ENCODE results near the gene ATP2B2. TPM values are rescaled to one million over a fixed set of nuclear protein-coding genes. Genes with fewer than 3 reads are reported as not detected.

Gene ATP2B2
- total RNA-seq, 1 experiment from 2014 or later = not detected

DNA sequence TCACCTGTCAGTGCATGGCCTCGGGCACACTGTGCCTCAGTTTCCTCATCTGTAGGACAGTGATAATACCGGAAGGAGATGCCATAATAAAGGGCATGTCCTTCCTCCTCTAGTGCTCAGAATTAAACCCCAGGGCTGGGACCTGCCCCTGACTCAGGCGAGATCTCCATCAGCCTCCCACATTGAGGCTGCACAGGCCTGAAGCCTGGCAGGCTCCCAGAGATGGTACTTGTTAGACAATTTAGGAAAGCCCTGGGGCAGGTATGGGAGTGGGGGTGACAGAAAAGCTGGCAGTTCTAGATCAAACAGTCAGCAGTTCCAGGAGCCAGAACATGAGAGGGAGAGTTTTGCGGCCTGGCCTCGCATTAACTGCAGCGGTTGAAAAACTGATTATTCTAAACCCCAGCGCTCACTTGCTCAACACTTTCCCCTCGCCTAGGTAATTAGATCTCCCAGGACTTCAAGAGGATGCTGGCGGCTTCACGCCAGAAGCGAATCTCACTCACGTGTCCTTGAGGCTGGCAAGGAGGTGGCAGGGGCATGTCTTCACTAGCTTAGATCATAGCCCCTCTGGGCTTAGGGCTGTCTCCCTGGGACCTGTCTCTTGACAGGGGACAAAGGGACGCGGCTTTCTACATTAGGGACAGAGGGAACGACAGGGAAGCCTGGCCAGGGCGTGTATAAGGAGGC is 73.1 kb downstream of the ATP2B2 start:
- Mint-ChIP-seq H3K9me3 (ENCODE audit: low read depth, unreplicated experiment) (no peaks in the 10 kb centered on the region), H3K36me3 (ENCODE audit: insufficient read depth, unreplicated experiment) (no peaks in the 10 kb centered on the region), H3K4me3 (ENCODE audit: low read depth, unreplicated experiment) (no peak overlapping the region), H3K4me1 (ENCODE audit: low read depth, unreplicated experiment) (no peaks in the 10 kb centered on the region), H3K27me3 (ENCODE audit: unreplicated experiment) (peaks cover 69% of the 10 kb centered on the region), H3K27ac (ENCODE audit: unreplicated experiment) (no peak overlapping the region)
- TF ChIP-seq, protein P1, sequence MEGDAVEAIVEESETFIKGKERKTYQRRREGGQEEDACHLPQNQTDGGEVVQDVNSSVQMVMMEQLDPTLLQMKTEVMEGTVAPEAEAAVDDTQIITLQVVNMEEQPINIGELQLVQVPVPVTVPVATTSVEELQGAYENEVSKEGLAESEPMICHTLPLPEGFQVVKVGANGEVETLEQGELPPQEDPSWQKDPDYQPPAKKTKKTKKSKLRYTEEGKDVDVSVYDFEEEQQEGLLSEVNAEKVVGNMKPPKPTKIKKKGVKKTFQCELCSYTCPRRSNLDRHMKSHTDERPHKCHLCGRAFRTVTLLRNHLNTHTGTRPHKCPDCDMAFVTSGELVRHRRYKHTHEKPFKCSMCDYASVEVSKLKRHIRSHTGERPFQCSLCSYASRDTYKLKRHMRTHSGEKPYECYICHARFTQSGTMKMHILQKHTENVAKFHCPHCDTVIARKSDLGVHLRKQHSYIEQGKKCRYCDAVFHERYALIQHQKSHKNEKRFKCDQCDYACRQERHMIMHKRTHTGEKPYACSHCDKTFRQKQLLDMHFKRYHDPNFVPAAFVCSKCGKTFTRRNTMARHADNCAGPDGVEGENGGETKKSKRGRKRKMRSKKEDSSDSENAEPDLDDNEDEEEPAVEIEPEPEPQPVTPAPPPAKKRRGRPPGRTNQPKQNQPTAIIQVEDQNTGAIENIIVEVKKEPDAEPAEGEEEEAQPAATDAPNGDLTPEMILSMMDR (IDR thresholded peaks at IDR 0.05; ENCODE audit: unreplicated experiment) = no peak
- DNase-seq = no peak
- CTCF ChIA-PET = interaction anchor here (0.7 kb wide), 1 partner anchor 32 kb away, joined by 3 read pairs; no protein-coding TSS in a partner anchor
- intact Hi-C loops (cut with micrococcal nuclease; ENCODE audit: unreplicated experiment) = no loop called here
- BruUV-seq (replicated peaks) = no TSS peak

DNA sequence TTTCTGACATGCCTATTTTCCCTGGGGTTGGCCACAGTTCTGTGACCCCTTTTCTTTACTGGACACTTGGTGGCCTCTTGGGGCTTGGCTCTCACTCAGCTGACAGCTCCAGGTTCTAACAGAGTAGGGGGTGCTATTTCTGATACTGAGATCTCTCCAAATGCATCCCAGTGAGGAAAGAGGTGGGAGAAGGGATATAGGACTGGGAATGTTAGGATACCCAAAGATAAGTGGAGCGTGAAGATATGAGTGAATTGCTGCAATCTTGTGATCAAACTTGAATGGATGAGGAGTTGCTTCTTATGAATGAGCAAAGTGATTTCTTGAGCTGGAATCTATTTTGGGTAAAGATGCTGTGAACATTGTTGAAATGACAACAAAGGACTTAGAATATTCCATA is 74.6 kb downstream of the ATP2B2 start:
- Mint-ChIP-seq H3K36me3 (ENCODE audit: insufficient read depth, unreplicated experiment) (no peaks in the 10 kb centered on the region), H3K27ac (ENCODE audit: unreplicated experiment) (no peak overlapping the region), H3K9me3 (ENCODE audit: low read depth, unreplicated experiment) (no peaks in the 10 kb centered on the region), H3K4me3 (ENCODE audit: low read depth, unreplicated experiment) (no peak overlapping the region), H3K4me1 (ENCODE audit: low read depth, unreplicated experiment) (no peaks in the 10 kb centered on the region), H3K27me3 (ENCODE audit: unreplicated experiment) (peaks cover 72% of the 10 kb centered on the region)
- intact Hi-C loops (cut with micrococcal nuclease; ENCODE audit: unreplicated experiment) = no loop called here
- CTCF ChIA-PET = no interaction called here
- BruUV-seq (replicated peaks) = no TSS peak
- no peak for DNase-seq
- TF ChIP-seq, protein P1 (IDR thresholded peaks at IDR 0.05; ENCODE audit: unreplicated experiment) = no peak

DNA sequence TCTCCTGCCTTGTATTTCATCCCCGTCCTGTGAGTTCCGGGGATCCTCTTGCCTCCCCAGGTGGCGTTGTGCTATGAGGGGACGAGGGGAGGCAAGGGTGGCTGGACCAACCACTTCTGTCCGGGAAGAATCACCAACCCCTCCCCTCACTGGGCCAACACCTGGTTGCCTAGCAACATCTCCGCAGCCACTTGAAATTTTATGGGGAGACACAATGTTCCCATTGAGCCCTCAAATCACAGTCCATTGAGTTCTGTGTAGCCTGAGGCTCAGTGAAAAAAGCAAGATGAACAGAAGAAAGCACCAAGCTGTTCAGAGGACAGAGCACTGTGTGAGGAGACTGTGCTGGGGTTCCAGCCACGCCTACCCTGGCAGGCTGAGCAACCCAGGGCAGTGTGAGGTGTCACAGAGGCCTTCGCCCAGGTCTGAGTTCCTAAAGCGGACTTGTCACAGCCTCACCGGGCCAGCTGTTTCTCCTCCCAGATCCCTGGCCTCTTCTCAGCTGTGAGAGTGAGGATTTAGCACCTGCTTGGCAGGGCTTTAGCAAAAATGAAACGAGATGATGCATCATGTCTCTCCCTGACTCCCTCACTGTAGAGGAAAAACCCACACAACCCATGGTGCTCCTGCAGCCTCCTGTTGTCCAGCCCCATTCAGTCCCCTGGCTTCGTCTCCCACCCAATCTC is 76.8 kb downstream of the ATP2B2 start:
- Mint-ChIP-seq H3K27ac (ENCODE audit: unreplicated experiment) (no peak overlapping the region), H3K4me3 (ENCODE audit: low read depth, unreplicated experiment) (no peak overlapping the region), H3K36me3 (ENCODE audit: insufficient read depth, unreplicated experiment) (no peaks in the 10 kb centered on the region), H3K27me3 (ENCODE audit: unreplicated experiment) (peaks cover 94% of the 10 kb centered on the region), H3K9me3 (ENCODE audit: low read depth, unreplicated experiment) (no peaks in the 10 kb centered on the region), H3K4me1 (ENCODE audit: low read depth, unreplicated experiment) (no peaks in the 10 kb centered on the region)
- BruUV-seq (replicated peaks) = no TSS peak
- DNase-seq = no peak
- TF ChIP-seq, protein P1 (IDR thresholded peaks at IDR 0.05; ENCODE audit: unreplicated experiment) = no peak
- intact Hi-C loops (cut with micrococcal nuclease; ENCODE audit: unreplicated experiment) = no loop called here
- CTCF ChIA-PET = no interaction called here

DNA sequence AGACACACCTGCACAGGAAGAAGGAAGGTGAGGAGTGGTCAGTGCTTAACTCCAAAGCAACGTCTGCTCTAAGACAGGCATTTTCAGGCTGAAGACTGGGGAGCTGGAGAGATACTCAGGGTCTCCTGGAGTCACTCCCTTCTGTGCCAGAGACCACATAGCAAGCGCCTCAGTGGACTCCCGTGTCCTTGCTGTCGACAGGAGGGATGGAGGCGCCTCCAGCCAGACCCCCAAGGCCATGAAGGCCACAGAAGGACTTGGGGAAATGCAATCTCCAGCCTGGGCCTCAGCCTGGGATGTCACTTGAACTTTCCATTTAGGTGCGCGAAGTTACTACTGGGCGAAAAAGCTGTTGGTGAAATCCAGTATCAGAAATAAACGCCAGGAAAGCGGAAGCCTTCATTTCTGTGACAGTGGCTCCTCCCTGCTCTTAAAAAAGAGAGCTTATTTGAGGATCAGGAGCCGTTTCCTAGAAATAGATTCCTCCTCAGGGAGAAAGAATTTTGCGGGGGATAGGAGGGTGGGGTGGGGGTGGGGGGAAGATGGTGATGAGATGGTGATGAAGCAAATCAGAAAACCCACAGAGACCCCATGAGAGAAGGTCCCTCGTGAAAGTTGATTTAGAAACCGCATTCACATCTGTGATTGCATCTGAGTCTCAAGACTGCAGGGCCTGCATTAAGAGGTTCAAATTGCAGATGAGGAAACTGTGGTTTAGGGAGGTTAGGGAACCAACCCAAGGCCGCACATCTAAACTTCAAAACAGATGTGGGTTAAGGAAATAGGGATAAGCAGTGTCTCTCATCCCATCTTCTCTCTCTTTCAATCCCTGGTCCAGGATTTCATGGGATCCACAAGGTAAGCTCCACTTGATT is 78.8 kb downstream of the ATP2B2 start:
- no peak overlapping the region for H3K27ac Mint-ChIP-seq (ENCODE audit: unreplicated experiment)
- peaks cover 99% of the 10 kb centered on the region for H3K27me3 Mint-ChIP-seq (ENCODE audit: unreplicated experiment)
- H3K4me1 Mint-ChIP-seq (ENCODE audit: low read depth, unreplicated experiment) = no peaks in the 10 kb centered on the region
- intact Hi-C loops (cut with micrococcal nuclease; ENCODE audit: unreplicated experiment) = no loop called here
- no TSS peak for BruUV-seq (replicated peaks)
- CTCF ChIA-PET = interaction anchor here (0.6 to 0.7 kb wide), 2 partner anchors 13 to 65 kb away, joined by 3 to 6 read pairs; no protein-coding TSS in a partner anchor
- H3K9me3 Mint-ChIP-seq (ENCODE audit: low read depth, unreplicated experiment) = no peaks in the 10 kb centered on the region
- H3K36me3 Mint-ChIP-seq (ENCODE audit: insufficient read depth, unreplicated experiment) = peaks cover 3% of the 10 kb centered on the region
- no peak overlapping the region for H3K4me3 Mint-ChIP-seq (ENCODE audit: low read depth, unreplicated experiment)
- TF ChIP-seq, protein P1 (IDR thresholded peaks at IDR 0.05; ENCODE audit: unreplicated experiment) = no peak
- no peak for DNase-seq
